ENCODE data around the gene STPG2.
A peak's percentile ranks its signal among the peaks of the same experiment; 100 is the strongest.

Gene STPG2

GRCh38 chr4:98093662-98094061 lies 49.6 kb downstream of the STPG2 start:
- DNase-seq (ENCODE audit: low spot score): no peak

DNA sequence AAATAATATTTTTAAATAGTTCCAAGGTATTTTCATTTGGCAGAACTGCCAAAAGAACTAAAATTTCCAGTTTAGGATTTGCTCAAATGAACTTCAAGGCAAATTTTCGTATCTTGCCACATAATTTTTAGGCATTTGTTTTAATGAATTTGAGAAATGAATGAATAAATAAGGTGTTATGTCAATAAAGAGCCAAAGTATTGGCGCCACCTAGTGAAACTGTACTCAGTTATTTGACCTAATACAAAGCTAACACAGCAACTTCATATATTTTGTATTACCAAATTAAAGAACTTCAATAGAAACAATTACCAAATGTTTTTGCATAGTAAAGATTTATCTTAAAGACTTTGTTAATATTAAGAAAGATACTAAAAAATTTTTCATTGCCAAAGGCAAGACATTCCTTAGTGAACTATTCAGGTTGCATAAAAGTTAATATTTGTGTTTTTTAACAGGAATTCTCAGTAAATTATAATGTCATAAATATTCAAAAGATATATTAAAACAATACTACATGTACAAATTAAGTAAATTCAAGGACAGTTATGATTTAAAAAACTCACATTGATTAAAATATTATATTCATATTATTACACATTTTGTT lies 50.3 kb downstream of the STPG2 start:
- no peak for DNase-seq (ENCODE audit: low spot score)

DNA sequence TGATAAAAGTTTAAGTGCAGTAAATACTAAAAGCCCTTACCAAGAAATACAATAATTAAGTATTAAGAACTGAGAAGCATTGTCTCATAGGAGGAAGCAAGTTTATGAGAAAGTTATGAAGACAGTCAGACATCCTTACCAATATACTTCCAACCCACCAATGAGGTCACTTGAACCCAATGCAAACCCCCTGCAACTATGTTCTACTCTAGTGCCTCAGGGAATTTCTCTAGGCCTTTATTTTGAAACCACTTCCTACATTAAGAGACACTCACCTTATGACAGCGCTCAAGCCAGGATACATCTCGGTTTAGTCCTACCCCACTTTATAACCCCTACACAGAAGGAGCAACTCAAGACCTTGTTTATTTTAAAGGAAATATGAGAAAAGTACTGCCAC lies 61.3 kb downstream of the STPG2 start:
- DNase-seq (ENCODE audit: low spot score): no peak

- DNase-seq (ENCODE audit: low spot score): no peak
These were observed 74.8 kb downstream of the STPG2 start for GRCh38 chr4:98068495-98068894.

- no peak for DNase-seq (ENCODE audit: low spot score)
These were observed 87.3 kb downstream of the STPG2 start for GRCh38 chr4:98055800-98056501.

GRCh38 chr4:98046665-98047064 lies 96.6 kb downstream of the STPG2 start:
- DNase-seq (ENCODE audit: low spot score): peak; percentile 13

- no peak for DNase-seq (ENCODE audit: low spot score)
These were observed 113.2 kb downstream of the STPG2 start for GRCh38 chr4:98030059-98030458.

GRCh38 chr4:98027827-98028226 lies 115.4 kb downstream of the STPG2 start:
- DNase-seq (ENCODE audit: low spot score): peak; percentile 50

DNA sequence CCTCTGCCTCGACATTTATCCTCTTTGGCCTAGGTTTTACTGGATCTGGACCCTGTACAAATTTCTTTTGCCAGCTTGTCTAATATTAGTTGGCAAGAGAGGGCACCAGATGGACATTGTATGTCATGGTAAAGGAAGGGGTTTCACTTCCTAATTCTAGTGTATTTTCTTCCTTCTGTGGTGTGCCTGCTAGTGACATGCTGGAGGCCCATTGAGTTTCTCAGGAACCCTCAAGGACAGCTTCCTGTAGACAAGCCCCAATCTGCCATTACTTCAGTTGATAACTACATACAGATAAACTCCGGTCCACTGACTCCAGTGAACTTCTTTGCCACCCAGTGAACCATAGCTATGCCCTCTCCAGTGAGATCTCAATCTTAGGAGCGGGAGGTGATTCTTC lies 116.9 kb downstream of the STPG2 start:
- no peak for DNase-seq (ENCODE audit: low spot score)

- peak; percentile 6 for DNase-seq (ENCODE audit: low spot score)
These were observed 136.4 kb downstream of the STPG2 start for GRCh38 chr4:98006814-98007412.

DNA sequence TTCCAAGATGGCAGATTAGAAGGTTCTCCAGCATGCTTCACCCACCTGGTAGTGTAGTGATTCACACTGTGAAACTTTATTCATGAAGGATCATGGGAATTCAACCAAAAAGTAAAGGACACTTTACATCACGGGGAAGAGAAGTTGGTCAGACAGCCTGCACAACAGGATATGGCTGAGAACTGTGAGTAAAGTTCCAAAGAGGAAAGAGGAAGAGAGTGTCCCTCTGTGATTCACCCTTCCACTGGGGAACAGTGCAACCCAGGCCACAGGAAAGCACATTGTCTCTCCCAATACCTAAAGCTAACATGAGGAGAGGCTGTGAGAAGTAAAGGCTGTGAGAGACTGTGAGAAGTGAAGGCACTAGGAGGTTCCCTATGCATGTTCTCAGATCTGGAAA lies 137.2 kb downstream of the STPG2 start:
- no peak for DNase-seq (ENCODE audit: low spot score)

- no peak for DNase-seq (ENCODE audit: low spot score)
These were observed 142.3 kb downstream of the STPG2 start for GRCh38 chr4:98000940-98001339.

DNA sequence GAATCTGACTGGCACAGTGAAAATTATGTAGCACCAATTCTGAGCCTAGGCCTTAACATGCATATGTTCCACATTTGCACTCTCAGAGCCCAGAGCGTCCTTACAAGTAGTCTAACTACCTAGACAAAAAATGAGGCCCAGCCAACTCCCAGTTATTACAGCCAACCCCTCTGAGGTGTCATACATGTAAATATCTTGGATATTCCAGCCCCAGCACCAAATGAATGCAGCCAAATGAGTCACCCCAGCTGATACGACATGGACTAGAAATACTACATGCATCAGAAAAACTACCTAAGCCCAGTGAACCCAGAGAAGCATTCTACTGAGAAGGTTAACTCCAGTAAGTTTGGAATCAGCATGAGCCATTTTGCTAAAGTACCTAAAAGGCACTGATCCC lies 145.1 kb downstream of the STPG2 start:
- DNase-seq (ENCODE audit: low spot score): no peak

- no peak for DNase-seq (ENCODE audit: low spot score)
These were observed 148.4 kb downstream of the STPG2 start for GRCh38 chr4:97994765-97995465.

GRCh38 chr4:97990409-97990808 lies 152.9 kb downstream of the STPG2 start:
- no peak for DNase-seq (ENCODE audit: low spot score)

DNA sequence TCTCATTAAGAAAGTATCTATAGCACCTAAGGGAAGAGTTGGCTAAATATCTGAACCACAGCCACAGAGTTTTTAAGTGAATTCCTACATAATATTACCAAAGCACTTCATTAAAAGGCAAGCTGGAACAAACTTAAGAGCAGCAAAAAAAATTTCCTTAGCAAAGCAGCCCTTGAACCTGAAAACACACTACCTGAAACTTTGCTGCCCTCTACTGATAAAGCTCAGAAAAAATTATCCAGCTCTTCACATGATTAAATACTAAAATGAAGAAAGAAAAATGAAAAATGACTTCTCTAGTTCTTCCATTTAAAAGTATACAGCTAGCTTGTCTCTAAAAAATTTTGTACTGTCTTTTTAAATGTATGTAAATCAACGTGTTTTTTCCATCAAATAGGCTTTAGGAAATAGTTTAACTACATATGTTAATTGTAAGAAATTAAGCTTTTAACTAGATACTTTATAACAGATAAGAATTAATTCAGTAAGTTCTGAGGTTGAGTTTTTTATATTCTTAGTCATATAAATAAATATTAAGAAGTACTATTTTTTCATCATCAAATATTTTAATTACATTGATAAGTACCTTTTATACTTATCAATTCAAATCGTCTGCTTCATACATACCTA lies 156.1 kb downstream of the STPG2 start:
- DNase-seq (ENCODE audit: low spot score): peak; percentile 49

GRCh38 chr4:97984545-97985131 lies 158.6 kb downstream of the STPG2 start:
- DNase-seq (ENCODE audit: low spot score): peak; percentile 31

- DNase-seq (ENCODE audit: low spot score): no peak
These were observed 164.3 kb downstream of the STPG2 start for GRCh38 chr4:97978791-97979488.

DNA sequence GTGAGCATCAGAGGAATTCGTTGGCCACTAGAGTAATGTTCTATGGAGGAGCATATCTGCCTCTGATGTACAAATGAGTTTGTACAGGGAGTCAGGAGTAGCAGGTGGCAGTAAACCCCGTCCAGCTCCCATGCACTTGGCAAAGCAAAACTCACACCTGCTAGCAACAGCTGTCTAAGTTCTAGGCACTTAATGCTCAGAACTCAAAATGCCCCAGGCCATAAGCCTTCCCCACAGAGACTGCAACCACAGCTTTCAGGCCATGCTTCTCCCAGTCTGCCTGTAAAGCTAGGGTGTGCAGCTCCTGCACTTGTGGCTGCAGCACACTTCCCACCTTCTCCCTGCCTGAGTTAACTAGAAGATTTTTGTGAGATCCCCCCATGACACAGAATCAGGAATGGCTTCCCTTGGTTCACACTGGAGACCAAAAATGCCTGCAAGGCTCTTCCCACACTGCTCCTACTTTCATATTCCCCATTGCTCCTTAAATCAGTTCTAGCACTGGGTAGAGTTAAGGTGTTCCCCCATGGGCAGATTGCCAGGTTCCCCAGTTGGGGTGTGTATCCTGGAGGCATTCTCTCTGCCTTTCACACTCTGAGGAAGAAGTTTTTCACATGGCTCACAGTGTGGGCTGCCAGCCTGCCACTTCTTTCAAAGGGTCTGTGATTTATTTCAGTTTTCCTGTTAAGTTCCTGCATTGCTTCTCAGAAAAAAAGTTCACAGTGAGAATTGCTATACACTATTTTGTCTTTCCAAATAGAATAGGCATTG lies 189.9 kb downstream of the STPG2 start:
- no peak for DNase-seq (ENCODE audit: low spot score)

- DNase-seq (ENCODE audit: low spot score): no peak
These were observed 190.5 kb downstream of the STPG2 start for GRCh38 chr4:97952763-97953162.

DNA sequence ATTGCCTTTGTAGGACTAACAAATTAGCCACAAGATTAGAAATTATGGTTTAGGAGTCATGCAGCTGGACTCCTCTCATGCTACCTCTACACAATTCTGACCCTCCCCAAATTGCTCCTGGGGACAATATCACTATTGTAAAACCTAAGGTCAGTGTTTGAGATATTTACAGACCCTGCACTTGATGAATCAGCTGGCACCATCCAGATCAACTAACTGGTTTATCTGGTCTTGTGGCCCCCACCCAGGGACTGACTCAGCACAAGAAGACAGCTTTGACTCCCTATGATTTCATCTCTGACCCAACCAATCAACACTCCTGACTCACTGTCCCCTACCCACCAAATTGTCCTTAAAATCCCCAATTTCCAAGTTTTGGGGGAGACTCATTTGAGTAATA lies 192.4 kb downstream of the STPG2 start:
- DNase-seq (ENCODE audit: low spot score): no peak

All from iPS-NIHi11 (cell line).